ENCODE measurements around the gene GLIS1. TPM values are rescaled to one million over a fixed set of nuclear protein-coding genes. Genes with fewer than 3 reads are reported as not detected.
A peak's percentile ranks its signal among the peaks of the same experiment; 100 is the strongest.
"Not testable (repeated sequence)": the region's sequence is repeated elsewhere in the genome, so short reads cannot be mapped to it uniquely, and the experiment has no call there.

The GLIS1 gene
- total RNA-seq, 2 experiments from 2014 or later, result not detected

DNA sequence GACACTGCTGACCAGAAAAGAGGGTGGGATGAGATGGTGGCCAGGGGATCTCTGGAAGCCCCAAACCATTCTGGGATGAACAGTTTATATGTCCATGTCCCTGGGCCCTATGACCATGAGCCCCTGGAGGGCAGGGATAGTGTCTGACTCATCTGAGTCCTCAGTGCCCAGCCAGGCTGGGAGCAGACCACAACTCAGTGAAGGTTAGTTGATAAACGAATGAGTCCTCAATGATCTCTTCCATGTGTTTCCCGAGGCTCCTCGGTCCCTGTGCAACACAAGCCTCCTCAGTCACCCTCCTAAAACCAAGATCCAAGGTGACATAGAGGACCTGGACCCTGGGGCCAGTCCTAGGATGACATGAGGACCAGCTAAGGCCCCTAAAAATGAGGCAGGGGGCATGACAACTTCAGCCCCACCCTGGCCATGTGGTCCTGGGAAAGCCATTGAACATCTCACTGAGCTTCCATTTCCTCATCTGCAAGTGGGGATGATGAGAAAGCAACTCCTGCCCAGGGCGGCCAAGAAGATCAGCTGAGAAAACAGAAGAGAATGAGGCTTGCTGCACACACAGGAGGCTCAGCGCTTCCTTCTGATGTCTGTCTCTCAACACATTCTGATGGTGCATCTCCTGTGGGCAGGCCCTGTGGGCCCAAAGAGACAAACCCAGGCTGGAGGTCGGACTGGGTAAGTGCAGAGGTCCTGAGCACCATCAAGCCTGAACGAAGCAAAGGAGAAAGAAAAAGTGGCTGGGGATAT lies 86.3 kb downstream of the GLIS1 start:
- ATAC-seq (ENCODE audit: low read depth) (no peak), DNase-seq (no peak)
- POLR2A ChIA-PET, result no interaction called here
- H3K36me3 Mint-ChIP-seq, result no peaks in the 10 kb centered on the region
- H3K4me1 Mint-ChIP-seq, result no peaks in the 10 kb centered on the region
- no peak overlapping the region for H3K27ac Mint-ChIP-seq
- peaks cover 23% of the 10 kb centered on the region for H3K27me3 Mint-ChIP-seq
- no peaks in the 10 kb centered on the region for H3K9me3 Mint-ChIP-seq
- no peak overlapping the region for H3K4me3 Mint-ChIP-seq

DNA sequence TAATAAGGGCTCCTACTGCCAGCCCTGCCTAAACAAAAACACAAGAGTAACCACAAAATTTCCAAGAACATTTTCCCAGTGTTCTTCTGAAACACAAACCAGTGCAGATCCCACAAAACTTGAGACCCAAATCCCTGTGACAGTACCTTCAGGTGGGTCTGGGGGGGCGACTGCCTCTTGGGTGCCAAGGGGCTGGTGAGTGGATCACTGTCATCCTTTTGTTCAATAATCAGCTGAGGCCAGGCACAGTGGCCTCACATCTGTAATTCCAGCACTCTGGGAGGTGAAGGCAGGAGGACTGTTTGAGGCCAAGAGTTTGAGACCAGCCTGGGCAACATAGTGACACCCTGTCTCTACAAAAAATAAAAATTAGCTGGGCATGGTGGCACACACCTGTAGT lies 87.6 kb downstream of the GLIS1 start:
- ATAC-seq (ENCODE audit: low read depth), result no peak

DNA sequence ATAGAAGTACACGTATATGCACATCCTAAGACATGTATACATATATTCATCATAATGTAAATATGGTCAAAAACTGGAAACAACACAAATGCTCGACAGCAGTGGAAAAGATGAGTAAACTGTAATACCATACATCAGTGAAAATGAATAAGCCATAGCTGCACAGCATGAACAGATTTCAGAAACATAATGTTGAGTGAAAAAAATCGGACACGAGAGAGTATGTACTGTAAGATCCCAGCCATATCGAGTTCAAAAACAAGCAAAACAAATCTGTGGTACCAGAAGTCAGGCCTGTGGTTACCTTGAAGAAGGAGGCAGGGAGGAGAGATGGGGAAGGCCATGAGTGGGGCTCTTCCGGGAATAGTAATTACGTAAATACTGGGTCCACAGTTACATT lies 90.4 kb downstream of the GLIS1 start:
- Mint-ChIP-seq H3K4me1 (no peaks in the 10 kb centered on the region), H3K36me3 (no peaks in the 10 kb centered on the region), H3K9me3 (no peaks in the 10 kb centered on the region), H3K27ac (no peak overlapping the region), H3K27me3 (peaks cover 23% of the 10 kb centered on the region), H3K4me3 (no peak overlapping the region)
- ATAC-seq (ENCODE audit: low read depth) (no peak), DNase-seq (no peak)
- POLR2A ChIA-PET, result no interaction called here

More for the DNA sequence above, 87.6 kb downstream of the GLIS1 start:
- Mint-ChIP-seq H3K4me3 (no peak overlapping the region), H3K9me3 (no peaks in the 10 kb centered on the region), H3K36me3 (no peaks in the 10 kb centered on the region), H3K27ac (no peak overlapping the region), H3K27me3 (peaks cover 27% of the 10 kb centered on the region), H3K4me1 (no peaks in the 10 kb centered on the region)
- POLR2A ChIA-PET, result no interaction called here
- DNase-seq, result no peak

DNA sequence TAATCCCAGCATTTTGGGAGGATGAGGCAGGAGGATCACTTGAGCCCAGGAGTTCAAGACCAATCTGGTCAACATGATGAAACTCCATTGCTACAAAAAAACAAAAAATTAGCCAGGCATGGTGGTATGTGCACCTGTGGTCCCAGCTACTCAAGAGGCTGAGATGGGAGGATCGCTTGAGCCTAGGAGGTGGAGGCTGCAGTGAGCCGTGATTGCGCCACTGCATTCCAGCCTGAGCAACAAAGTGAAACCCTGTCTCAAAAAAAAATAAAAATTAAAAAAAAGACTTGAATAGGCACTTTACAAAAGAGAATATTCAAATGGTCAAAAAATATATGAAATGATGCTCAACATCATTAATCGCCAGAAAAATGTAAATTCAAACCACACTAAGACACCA lies 91.0 kb downstream of the GLIS1 start:
- H3K27ac Mint-ChIP-seq; DNase-seq; H3K4me1 Mint-ChIP-seq; ATAC-seq (ENCODE audit: low read depth); H3K36me3 Mint-ChIP-seq; H3K4me3 Mint-ChIP-seq; H3K9me3 Mint-ChIP-seq; POLR2A ChIA-PET: not testable (repeated sequence)
- H3K27me3 Mint-ChIP-seq, result peaks cover 23% of the 10 kb centered on the region

DNA sequence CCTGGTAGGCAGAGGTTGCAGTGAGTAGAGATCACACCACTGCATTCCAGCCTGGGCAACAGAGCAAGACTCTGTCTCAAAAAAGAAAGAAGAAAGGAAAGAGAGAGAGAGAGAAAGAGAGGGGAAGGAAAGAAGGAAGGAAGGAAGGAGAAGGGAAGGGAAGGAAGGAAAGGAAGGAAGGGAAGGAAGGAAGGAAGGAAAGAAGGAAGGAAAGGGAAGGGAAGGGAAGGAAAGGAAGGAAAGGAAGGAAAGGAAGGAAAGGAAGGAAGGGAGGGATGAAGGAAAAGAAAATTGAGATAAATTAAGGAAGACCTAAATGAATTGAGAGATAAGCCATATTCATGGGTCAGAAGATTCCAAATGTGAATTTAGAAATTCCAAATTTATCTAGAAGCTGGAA lies 92.2 kb downstream of the GLIS1 start:
- POLR2A ChIA-PET, result no interaction called here
- H3K9me3 Mint-ChIP-seq, result no peaks in the 10 kb centered on the region
- H3K4me1 Mint-ChIP-seq, result no peaks in the 10 kb centered on the region
- H3K36me3 Mint-ChIP-seq, result no peaks in the 10 kb centered on the region
- ATAC-seq (ENCODE audit: low read depth) (no peak), DNase-seq (no peak)
- no peak overlapping the region for H3K4me3 Mint-ChIP-seq
- peaks cover 23% of the 10 kb centered on the region for H3K27me3 Mint-ChIP-seq
- no peak overlapping the region for H3K27ac Mint-ChIP-seq

DNA sequence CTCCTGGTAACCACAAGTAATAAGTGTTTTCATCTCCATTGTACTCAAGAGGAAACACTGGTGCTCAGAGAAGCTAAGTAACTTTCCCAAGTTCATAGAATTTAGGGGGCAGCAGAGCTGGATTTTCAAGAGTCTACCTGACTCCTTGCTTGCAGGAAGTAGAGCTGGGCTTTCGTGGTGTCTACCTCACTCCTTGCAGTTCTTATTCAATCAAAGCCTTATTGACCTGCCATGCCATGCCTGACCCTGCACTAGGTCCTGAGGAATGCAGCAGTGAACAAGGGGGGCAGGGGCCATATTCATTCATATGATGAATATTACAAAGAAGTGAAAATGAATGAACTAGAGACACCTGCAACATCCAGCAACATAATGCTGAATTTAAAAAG lies 93.3 kb downstream of the GLIS1 start:
- no peaks in the 10 kb centered on the region for H3K9me3 Mint-ChIP-seq
- no peak for ATAC-seq (ENCODE audit: low read depth)
- no peak overlapping the region for H3K27ac Mint-ChIP-seq
- no peak overlapping the region for H3K4me3 Mint-ChIP-seq
- H3K4me1 Mint-ChIP-seq, result no peaks in the 10 kb centered on the region
- POLR2A ChIA-PET, result no interaction called here
- no peak for DNase-seq
- peaks cover 23% of the 10 kb centered on the region for H3K27me3 Mint-ChIP-seq
- no peaks in the 10 kb centered on the region for H3K36me3 Mint-ChIP-seq

DNA sequence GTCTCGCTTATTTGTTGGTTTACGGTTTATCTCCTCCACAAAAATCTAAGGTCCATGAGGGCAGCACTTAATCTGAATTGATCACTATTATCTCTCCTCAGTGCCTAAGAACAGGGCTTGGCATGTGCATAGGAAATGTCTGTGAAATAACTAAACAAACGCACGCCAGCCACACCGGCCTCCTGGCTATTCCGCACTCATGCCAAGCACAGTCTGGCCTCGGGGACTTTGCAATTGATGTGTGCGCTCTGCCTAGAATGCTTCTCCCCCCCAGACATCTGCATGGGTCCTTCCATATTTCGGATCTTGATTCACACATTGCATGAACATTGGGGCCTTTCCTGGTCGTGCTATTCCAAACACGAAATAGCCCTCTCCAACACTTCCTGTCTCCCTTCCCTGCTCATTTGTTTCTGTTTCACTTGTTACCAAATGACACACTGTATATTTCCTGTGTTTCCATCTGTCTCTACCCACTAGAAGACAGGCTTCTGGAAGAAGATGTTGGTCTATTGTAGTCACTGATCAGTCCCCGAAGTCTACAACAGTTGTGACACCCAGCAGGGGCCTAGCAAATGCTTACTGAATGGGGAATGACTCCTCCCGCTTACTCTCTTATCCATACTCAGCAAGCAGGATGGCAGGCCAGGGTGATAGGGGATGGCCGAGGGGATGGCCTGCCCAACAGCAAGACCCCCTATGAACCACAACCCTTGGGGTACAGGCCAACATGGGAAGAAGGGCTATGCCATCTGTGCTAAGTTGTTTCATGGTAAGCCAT lies 93.9 kb downstream of the GLIS1 start:
- Mint-ChIP-seq H3K36me3 (no peaks in the 10 kb centered on the region), H3K27me3 (peaks cover 23% of the 10 kb centered on the region), H3K9me3 (no peaks in the 10 kb centered on the region), H3K27ac (no peak overlapping the region), H3K4me1 (no peaks in the 10 kb centered on the region), H3K4me3 (no peak overlapping the region)
- DNase-seq (no peak), ATAC-seq (ENCODE audit: low read depth) (no peak)
- POLR2A ChIA-PET, result no interaction called here

DNA sequence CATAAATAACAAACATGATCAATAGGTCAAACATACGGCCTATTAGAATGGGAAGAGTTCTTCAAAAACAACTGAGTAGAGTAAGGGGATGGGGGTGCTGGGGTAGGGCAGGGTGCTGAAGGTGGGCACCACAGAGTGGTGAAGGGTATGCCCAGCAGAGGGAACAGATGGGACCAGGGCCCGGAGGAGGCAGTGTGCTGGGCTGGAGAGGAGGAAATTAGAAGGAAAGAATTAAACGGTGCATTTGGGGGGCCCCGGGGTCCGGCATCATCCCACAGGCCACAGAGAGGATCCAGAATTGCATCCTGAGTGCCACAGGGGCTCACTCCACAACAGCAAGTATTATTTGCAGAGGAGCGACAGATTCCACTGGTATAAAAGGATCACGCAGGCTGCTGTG lies 94.5 kb downstream of the GLIS1 start:
- H3K27me3 Mint-ChIP-seq, result peaks cover 23% of the 10 kb centered on the region
- DNase-seq (no peak), ATAC-seq (ENCODE audit: low read depth) (no peak)
- POLR2A ChIA-PET, result no interaction called here
- H3K4me1 Mint-ChIP-seq, result no peaks in the 10 kb centered on the region
- H3K9me3 Mint-ChIP-seq, result no peaks in the 10 kb centered on the region
- H3K27ac Mint-ChIP-seq, result no peak overlapping the region
- H3K4me3 Mint-ChIP-seq, result no peak overlapping the region
- H3K36me3 Mint-ChIP-seq, result no peaks in the 10 kb centered on the region

DNA sequence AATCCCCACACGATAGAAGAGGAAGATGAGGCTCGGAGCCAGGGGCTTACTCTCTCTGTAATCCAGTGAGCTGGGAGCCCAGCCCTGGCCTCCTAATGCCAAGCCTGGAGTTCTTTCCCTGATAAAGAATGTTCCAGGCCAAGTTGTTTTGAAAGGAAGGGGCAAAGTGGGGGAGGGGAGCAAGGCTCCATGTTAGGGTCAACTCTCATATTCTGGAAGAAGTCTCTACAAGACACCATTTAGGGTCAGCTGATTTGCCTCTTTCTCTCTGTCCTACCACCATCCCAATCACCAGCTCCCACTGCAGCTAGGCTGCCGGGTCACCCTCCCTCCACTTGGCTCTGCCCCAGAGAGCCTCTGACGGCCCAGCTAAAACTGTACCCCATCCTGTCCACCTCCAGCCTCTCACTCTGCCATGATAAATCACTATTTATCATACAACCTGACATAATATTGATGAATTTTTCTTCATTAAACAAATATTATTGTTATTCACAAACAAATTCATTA lies 95.0 kb downstream of the GLIS1 start:
- H3K27me3 Mint-ChIP-seq, result peaks cover 23% of the 10 kb centered on the region
- no peaks in the 10 kb centered on the region for H3K4me1 Mint-ChIP-seq
- ATAC-seq (ENCODE audit: low read depth) (no peak), DNase-seq (no peak)
- no peaks in the 10 kb centered on the region for H3K9me3 Mint-ChIP-seq
- no peaks in the 10 kb centered on the region for H3K36me3 Mint-ChIP-seq
- H3K27ac Mint-ChIP-seq, result no peak overlapping the region
- H3K4me3 Mint-ChIP-seq, result no peak overlapping the region
- POLR2A ChIA-PET, result no interaction called here

DNA sequence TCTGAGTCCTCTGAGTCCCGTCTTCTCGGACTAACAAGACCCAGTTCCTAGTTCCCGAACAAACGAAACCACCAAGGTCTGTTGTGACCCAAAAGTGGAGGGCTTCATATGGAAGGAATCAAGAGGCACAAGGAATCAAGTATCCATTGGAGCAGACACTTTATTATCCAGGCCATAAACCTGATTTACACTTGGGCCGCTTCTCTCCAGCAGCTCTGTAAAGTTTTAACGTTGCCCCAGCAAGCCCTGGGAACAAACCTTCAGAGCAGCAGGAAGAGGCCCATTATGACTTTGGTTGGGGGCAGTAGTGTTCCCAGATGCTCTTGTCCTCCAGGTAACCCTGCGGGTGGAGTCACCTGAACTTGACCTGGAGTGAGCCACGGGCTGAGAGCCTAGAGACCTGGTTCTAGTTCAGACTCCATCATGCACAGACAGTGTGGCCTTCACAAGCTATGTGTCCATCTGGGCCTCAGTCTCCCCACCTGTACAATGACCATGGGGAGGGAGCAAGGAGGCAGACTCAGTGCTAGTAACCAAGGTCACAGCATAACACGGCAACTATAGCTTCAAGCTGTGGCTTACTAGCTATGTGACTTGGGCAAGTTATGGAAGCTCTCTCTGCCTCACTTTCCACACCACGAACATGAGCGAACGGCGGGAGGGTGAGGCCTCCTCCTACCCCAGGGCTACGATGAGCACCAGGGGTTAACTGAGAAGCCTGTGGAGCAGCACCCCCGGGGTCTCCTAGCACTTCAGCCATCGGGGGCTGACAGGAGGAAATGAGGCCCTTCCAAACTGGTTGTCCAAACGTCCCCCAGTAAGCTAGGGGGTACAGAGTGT lies 95.7 kb downstream of the GLIS1 start:
- no peak overlapping the region for H3K4me3 Mint-ChIP-seq
- no peak for ATAC-seq (ENCODE audit: low read depth)
- no peaks in the 10 kb centered on the region for H3K9me3 Mint-ChIP-seq
- no peaks in the 10 kb centered on the region for H3K36me3 Mint-ChIP-seq
- no peaks in the 10 kb centered on the region for H3K4me1 Mint-ChIP-seq
- no peak overlapping the region for H3K27ac Mint-ChIP-seq
- peak; percentile 4 for DNase-seq
- peaks cover 19% of the 10 kb centered on the region for H3K27me3 Mint-ChIP-seq
- POLR2A ChIA-PET, result no interaction called here

DNA sequence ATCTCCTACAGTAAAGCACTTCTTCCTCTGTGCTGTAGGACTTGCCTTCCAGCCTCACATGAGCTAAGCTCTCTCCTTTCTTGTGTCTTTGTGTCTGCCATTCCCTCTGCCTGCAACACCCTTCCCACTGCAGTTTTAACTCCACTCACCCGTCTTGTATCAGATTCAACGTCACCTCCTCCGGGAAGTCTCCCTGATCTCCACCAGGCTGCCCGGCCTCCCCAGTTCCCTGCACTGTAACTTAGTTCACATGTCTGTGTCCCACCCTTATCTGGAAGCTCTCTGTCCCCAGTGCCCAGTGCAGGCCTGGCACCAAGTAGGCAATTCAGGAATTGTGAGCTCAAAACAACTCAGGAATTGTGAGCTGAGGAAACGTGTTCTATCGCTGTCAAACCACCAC lies 96.4 kb downstream of the GLIS1 start:
- Mint-ChIP-seq H3K9me3 (no peaks in the 10 kb centered on the region), H3K27me3 (peaks cover 15% of the 10 kb centered on the region), H3K36me3 (no peaks in the 10 kb centered on the region), H3K4me1 (no peaks in the 10 kb centered on the region), H3K27ac (no peak overlapping the region), H3K4me3 (no peak overlapping the region)
- ATAC-seq (ENCODE audit: low read depth) (no peak), DNase-seq (peak; percentile 2)
- POLR2A ChIA-PET, result no interaction called here

DNA sequence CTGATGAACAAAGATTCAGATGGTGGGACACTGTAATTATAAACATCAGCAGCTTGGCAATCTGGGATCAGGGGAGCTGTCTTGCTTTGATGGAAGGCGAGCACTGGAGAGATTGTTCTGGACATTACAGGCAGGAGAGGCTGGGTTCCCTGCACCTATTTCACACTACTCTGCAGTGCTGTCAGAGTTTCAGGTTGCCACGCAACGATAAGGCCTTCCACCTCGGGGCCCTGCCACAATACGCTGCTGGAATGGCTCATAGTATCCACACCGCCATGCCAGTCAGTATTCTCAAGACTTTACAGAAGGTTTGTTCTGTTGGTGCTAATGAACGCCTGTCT lies 96.8 kb downstream of the GLIS1 start:
- Mint-ChIP-seq H3K9me3 (no peaks in the 10 kb centered on the region), H3K4me3 (no peak overlapping the region), H3K27ac (no peak overlapping the region), H3K36me3 (no peaks in the 10 kb centered on the region), H3K27me3 (peaks cover 13% of the 10 kb centered on the region), H3K4me1 (no peaks in the 10 kb centered on the region)
- POLR2A ChIA-PET, result no interaction called here
- ATAC-seq (ENCODE audit: low read depth), result no peak
- DNase-seq, result peak; percentile 11

DNA sequence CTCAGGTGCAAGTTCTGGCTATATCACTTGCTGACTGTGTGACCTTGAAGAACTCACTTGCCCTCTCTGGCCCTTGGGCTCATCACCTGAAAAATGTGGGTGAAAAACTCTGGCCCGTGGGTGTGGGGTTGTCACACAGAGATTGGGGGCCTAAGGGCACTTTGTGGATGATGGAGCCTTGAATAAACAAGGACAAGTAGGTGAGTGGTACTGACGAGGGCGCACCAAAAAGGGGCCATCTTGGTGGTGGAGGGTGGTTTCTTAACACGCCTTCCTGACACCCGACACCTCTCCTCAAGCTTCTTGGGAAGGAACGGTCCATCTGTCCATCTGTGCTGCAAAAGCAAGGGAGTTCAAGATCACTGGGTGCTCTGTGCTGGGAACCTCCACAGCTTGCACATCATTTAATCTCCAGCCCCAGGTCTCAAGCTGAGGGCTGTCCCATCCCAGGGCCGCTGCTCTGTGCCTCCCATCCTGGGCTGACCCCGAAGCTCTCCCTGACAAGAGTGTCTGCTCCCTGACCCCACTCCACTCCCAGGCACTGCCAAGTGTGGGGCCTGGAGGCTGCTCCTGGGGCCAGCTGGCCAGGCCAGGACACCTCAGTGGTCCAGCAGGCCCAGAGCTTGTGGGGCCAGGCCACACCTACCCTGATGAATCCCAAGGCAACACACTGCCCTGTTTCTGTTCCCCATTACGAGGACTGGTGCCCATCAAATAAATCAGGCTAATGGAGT lies 97.3 kb downstream of the GLIS1 start:
- POLR2A ChIA-PET, result no interaction called here
- H3K4me1 Mint-ChIP-seq, result no peaks in the 10 kb centered on the region
- H3K27ac Mint-ChIP-seq, result no peak overlapping the region

More for the DNA sequence above, 97.3 kb downstream of the GLIS1 start:
- Mint-ChIP-seq H3K4me3 (no peak overlapping the region), H3K9me3 (no peaks in the 10 kb centered on the region), H3K27me3 (peaks cover 8% of the 10 kb centered on the region), H3K36me3 (no peaks in the 10 kb centered on the region)
- peak; percentile 21 for DNase-seq
- no peak for ATAC-seq (ENCODE audit: low read depth)
